Erythroblast (primary cell): ENCODE results near the gene ONECUT1.

Experiments used
- GATA1 ChIP-seq: IDR thresholded peaks from 2 replicates; pipeline ENCODE4 v1.6.1; 2011; ENCODE audit warnings: low read depth, mild to moderate bottlenecking, control low read depth, low read length, moderate library complexity
- POLR2A ChIP-seq: IDR thresholded peaks from 2 replicates; pipeline ENCODE4 v1.6.1; 2011; ENCODE audit warnings: mild to moderate bottlenecking, low read length

- TF ChIP-seq POLR2A (no peak), GATA1 (no peak)
Observed at GRCh38 chr15:52730594-52730993, 59.5 kb downstream of the ONECUT1 start.
